Measurements from ENCODE around the gene ACKR1.

- TF ChIP-seq JUND (IDR thresholded peaks at IDR 0.05) (no peak), RAD21 (IDR thresholded peaks at IDR 0.05) (no peak), RXRA (IDR thresholded peaks at IDR 0.05) (no peak), SP1 (IDR thresholded peaks at IDR 0.05) (no peak), TAF1 (conservative IDR thresholded peaks at IDR 0.05) (no peak), MAX (IDR thresholded peaks at IDR 0.05) (no peak), HNF4A (conservative IDR thresholded peaks at IDR 0.05) (no peak), HNF4G (IDR thresholded peaks at IDR 0.05) (no peak), YY1 (IDR thresholded peaks at IDR 0.05) (no peak)
- TF ChIP-seq, protein P1, sequence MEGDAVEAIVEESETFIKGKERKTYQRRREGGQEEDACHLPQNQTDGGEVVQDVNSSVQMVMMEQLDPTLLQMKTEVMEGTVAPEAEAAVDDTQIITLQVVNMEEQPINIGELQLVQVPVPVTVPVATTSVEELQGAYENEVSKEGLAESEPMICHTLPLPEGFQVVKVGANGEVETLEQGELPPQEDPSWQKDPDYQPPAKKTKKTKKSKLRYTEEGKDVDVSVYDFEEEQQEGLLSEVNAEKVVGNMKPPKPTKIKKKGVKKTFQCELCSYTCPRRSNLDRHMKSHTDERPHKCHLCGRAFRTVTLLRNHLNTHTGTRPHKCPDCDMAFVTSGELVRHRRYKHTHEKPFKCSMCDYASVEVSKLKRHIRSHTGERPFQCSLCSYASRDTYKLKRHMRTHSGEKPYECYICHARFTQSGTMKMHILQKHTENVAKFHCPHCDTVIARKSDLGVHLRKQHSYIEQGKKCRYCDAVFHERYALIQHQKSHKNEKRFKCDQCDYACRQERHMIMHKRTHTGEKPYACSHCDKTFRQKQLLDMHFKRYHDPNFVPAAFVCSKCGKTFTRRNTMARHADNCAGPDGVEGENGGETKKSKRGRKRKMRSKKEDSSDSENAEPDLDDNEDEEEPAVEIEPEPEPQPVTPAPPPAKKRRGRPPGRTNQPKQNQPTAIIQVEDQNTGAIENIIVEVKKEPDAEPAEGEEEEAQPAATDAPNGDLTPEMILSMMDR (IDR thresholded peaks at IDR 0.05; ENCODE audit: low read depth, low read length, missing input control): no peak
- TF ChIP-seq, protein P2, sequence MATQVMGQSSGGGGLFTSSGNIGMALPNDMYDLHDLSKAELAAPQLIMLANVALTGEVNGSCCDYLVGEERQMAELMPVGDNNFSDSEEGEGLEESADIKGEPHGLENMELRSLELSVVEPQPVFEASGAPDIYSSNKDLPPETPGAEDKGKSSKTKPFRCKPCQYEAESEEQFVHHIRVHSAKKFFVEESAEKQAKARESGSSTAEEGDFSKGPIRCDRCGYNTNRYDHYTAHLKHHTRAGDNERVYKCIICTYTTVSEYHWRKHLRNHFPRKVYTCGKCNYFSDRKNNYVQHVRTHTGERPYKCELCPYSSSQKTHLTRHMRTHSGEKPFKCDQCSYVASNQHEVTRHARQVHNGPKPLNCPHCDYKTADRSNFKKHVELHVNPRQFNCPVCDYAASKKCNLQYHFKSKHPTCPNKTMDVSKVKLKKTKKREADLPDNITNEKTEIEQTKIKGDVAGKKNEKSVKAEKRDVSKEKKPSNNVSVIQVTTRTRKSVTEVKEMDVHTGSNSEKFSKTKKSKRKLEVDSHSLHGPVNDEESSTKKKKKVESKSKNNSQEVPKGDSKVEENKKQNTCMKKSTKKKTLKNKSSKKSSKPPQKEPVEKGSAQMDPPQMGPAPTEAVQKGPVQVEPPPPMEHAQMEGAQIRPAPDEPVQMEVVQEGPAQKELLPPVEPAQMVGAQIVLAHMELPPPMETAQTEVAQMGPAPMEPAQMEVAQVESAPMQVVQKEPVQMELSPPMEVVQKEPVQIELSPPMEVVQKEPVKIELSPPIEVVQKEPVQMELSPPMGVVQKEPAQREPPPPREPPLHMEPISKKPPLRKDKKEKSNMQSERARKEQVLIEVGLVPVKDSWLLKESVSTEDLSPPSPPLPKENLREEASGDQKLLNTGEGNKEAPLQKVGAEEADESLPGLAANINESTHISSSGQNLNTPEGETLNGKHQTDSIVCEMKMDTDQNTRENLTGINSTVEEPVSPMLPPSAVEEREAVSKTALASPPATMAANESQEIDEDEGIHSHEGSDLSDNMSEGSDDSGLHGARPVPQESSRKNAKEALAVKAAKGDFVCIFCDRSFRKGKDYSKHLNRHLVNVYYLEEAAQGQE (IDR thresholded peaks at IDR 0.05): no peak
- TF ChIP-seq, protein P3, sequence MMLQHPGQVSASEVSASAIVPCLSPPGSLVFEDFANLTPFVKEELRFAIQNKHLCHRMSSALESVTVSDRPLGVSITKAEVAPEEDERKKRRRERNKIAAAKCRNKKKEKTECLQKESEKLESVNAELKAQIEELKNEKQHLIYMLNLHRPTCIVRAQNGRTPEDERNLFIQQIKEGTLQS (IDR thresholded peaks at IDR 0.05): no peak
- TF ChIP-seq, protein P4, sequence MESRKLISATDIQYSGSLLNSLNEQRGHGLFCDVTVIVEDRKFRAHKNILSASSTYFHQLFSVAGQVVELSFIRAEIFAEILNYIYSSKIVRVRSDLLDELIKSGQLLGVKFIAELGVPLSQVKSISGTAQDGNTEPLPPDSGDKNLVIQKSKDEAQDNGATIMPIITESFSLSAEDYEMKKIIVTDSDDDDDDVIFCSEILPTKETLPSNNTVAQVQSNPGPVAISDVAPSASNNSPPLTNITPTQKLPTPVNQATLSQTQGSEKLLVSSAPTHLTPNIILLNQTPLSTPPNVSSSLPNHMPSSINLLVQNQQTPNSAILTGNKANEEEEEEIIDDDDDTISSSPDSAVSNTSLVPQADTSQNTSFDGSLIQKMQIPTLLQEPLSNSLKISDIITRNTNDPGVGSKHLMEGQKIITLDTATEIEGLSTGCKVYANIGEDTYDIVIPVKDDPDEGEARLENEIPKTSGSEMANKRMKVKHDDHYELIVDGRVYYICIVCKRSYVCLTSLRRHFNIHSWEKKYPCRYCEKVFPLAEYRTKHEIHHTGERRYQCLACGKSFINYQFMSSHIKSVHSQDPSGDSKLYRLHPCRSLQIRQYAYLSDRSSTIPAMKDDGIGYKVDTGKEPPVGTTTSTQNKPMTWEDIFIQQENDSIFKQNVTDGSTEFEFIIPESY (IDR thresholded peaks at IDR 0.05): no peak
Observed at GRCh38 chr1:159190441-159190840, 14.2 kb upstream of the ACKR1 start.
